Lung (tissue), 12 donors: Measurements from ENCODE around the gene COL4A1. TPM values are rescaled to one million over a fixed set of nuclear protein-coding genes. Genes with fewer than 3 reads are reported as not detected.
A peak's percentile ranks its signal among the peaks of the same experiment; 100 is the strongest.

Experiments used
- ATAC-seq: fragments of 200-7000 bp; cut with Tn5 transposase; one replicate; pipeline ENCODE4 v1.9.1; 2020; ENCODE audit warnings: moderate number of reproducible peaks; ENCODE audit not compliant: insufficient read depth, low FRiP score
- DNase-seq, 3 donors: peaks; one replicate each; pipeline ENCODE4 v3.0.0-alpha.2; 2013 to 2017
- H3K27ac ChIP-seq, 2 donors: one replicate each; pipeline ENCODE4 v1.5.1; 2013; ENCODE audit warnings: mild to moderate bottlenecking in 2 of 2, moderate library complexity in 2 of 2, control low read depth in 1 of 2, inconsistent platforms in 1 of 2, low read depth in 1 of 2, low read length in 1 of 2
- H3K27me3 ChIP-seq, 3 donors: one replicate each; pipeline ENCODE4 v1.5.1; 2013; ENCODE audit warnings: low read length in 2 of 3; ENCODE audit not compliant: control insufficient read depth in 3 of 3, insufficient read depth in 3 of 3
- H3K36me3 ChIP-seq, 4 donors: one replicate each; pipeline ENCODE4 v1.5.1; 2013; ENCODE audit warnings: low read length in 4 of 4, mild to moderate bottlenecking in 1 of 4, moderate library complexity in 1 of 4; ENCODE audit not compliant: control insufficient read depth in 4 of 4, insufficient read depth in 4 of 4
- H3K4me1 ChIP-seq, 5 donors: one replicate each; pipeline ENCODE4 v1.5.1; 2013; ENCODE audit warnings: low read length in 5 of 5, mild to moderate bottlenecking in 2 of 5, moderate library complexity in 1 of 5; ENCODE audit not compliant: control insufficient read depth in 5 of 5, insufficient read depth in 5 of 5
- H3K4me3 ChIP-seq: one replicate; pipeline ENCODE4 v1.5.1; 2013; ENCODE audit warnings: mild to moderate bottlenecking, control low read depth, moderate library complexity
- H3K9ac ChIP-seq, 2 donors: one replicate each; pipeline ENCODE4 v1.5.1; 2013; ENCODE audit warnings: low read length in 2 of 2, control low read depth in 1 of 2; ENCODE audit not compliant: insufficient read depth in 1 of 2
- H3K9me3 ChIP-seq, 4 donors: one replicate each; pipeline ENCODE4 v1.5.1; 2013; ENCODE audit warnings: low read length in 3 of 4, mild to moderate bottlenecking in 1 of 4, moderate library complexity in 1 of 4; ENCODE audit not compliant: control insufficient read depth in 4 of 4, insufficient read depth in 3 of 4
- CTCF ChIP-seq: IDR thresholded peaks from 2 replicates; pipeline ENCODE4 v1.5.1; 2012; ENCODE audit warnings: mild to moderate bottlenecking; ENCODE audit errors: control extremely low read depth, extremely low read depth
- WGBS, 2 donors: extraction: QIAGEN DNeasy Blood & Tissue Kit; methylation state at CpG; one replicate each; pipeline ENCODE4 v1.1.7; 2013; 5-methylcytosine and 5-hydroxymethylcytosine counted together
- polyA plus RNA-seq, 2 donors: library from polyadenylated mRNA; stranded (reverse); fragments of 200-250 nt; gene quantifications; one replicate each; pipeline ENCODE4 v1.2.1, GENCODE V29; 2013
- total RNA-seq, 2 donors: library from RNA; depleted of rRNA in 1 of 2; stranded (reverse); fragments of >200 nt in 1 of 2; gene quantifications; one replicate each; pipeline ENCODE4 v1.2.1, GENCODE V29; 2014 to 2021
- donor health status: control.
- donor health status: control.
- donor health status: Bipolar disorder and iron deficiency.
- donor health status: healthy.
- donor health status: DM: yes; HTN: yes; CAD: no.

COL4A1 gene
- total and polyA plus RNA-seq, 4 donors = 114 to 1,051 (median 318) TPM

GRCh38 chr13:110105136-110105535 is 201.8 kb downstream of the COL4A1 start:
- H3K4me1 ChIP-seq = peaks cover 0 to 8% (median 2%) of the 10 kb centered on the region in 5 donors
- no peaks in the 10 kb centered on the region for H3K36me3 ChIP-seq
- no peak for TF ChIP-seq CTCF
- DNase-seq = peak in 1 of 3 donors; percentile 28
- H3K4me3 ChIP-seq = no peak overlapping the region
- 62 to 84% methylated on average over 6 of the region's 6 CpGs for WGBS, 2 donors
- peaks cover 0 to 14% (median 4%) of the 10 kb centered on the region in 4 donors for H3K9me3 ChIP-seq
- no peaks in the 10 kb centered on the region for H3K27me3 ChIP-seq
- H3K27ac ChIP-seq = no peak overlapping the region
- no peak overlapping the region for H3K9ac ChIP-seq
- no peak for ATAC-seq

GRCh38 chr13:110103534-110103933 is 203.4 kb downstream of the COL4A1 start:
- no peak overlapping the region for H3K9ac ChIP-seq
- no peaks in the 10 kb centered on the region for H3K36me3 ChIP-seq
- H3K9me3 ChIP-seq = peaks cover 0 to 17% (median 7%) of the 10 kb centered on the region in 4 donors
- no peaks in the 10 kb centered on the region for H3K27me3 ChIP-seq
- no peak overlapping the region for H3K4me3 ChIP-seq
- ATAC-seq = no peak
- peaks cover 0 to 3% (median 0%) of the 10 kb centered on the region in 5 donors for H3K4me1 ChIP-seq
- 43 to 64% methylated on average over 2 of the region's 2 CpGs for WGBS, 2 donors
- no peak overlapping the region for H3K27ac ChIP-seq
- DNase-seq = no peak
- TF ChIP-seq CTCF = no peak

- no peaks in the 10 kb centered on the region for H3K36me3 ChIP-seq
- H3K4me1 ChIP-seq = peaks cover 0 to 3% (median 0%) of the 10 kb centered on the region in 5 donors
- peaks cover 0 to 15% (median 7%) of the 10 kb centered on the region in 4 donors for H3K9me3 ChIP-seq
- H3K27ac ChIP-seq = no peak overlapping the region
- H3K9ac ChIP-seq = no peak overlapping the region
- H3K4me3 ChIP-seq = no peak overlapping the region
- H3K27me3 ChIP-seq = no peaks in the 10 kb centered on the region
- DNase-seq (no peak), ATAC-seq (no peak)
- 84 to 87% methylated on average over 5 of the region's 5 CpGs for WGBS, 2 donors
- TF ChIP-seq CTCF = no peak
These were observed 203.9 kb downstream of the COL4A1 start for GRCh38 chr13:110103026-110103425.

- Histone ChIP-seq H3K9ac (no peak overlapping the region), H3K27me3 (no peaks in the 10 kb centered on the region), H3K27ac (no peak overlapping the region), H3K9me3 (peaks cover 0 to 15% (median 7%) of the 10 kb centered on the region in 4 donors), H3K4me1 (peaks cover 0 to 3% (median 0%) of the 10 kb centered on the region in 5 donors), H3K4me3 (no peak overlapping the region), H3K36me3 (no peaks in the 10 kb centered on the region)
- no peak for DNase-seq
- TF ChIP-seq CTCF = no peak
- WGBS, 2 donors = 88 to 89% methylated on average over 4 of the region's 4 CpGs
- no peak for ATAC-seq
These were observed 204.9 kb downstream of the COL4A1 start for GRCh38 chr13:110102053-110102452.
